K562 (cell line): ENCODE results near the gene RALA. TPM values are rescaled to one million over a fixed set of nuclear protein-coding genes. Genes with fewer than 3 reads are reported as not detected.

Experiments used
- ATAC-seq: fragments of 200-7000 bp; cut with Tn5 transposase; 3 replicates; pipeline ENCODE4 v1.9.1; 2020; ENCODE audit warnings: moderate library complexity
- BruUV-seq: library from RNA; stranded (reverse); fragments of 400-500 nt; replicated peaks from 2 replicates; lab custom pipeline; 2021; lab: Mats Ljungman, UMichigan
- CTCF ChIA-PET: fragments of 300-600 bp; formaldehyde crosslinking; extraction: SDS; loops from one replicate; lab custom pipeline; 2021; ENCODE audit warnings: low intra/inter-chr PET ratio; lab: Yijun Ruan, JAX
- POLR2A ChIA-PET: fragments of 300-600, 350-650 bp; sonication (Branson Sonifier 250); formaldehyde crosslinking; extraction: SDS; loops from one replicate; lab custom pipeline; 2021; ENCODE audit warnings: antibody characterized with exemption, inconsistent platforms; lab: Yijun Ruan, JAX
- DNase-seq, 4 experiments: peaks; one replicate each; pipeline versions ENCODE4 v3.0.0 to v3.0.0-alpha.2; 2011 to 2018; ENCODE audit warnings: low spot score in 3 of 4, mixed read lengths in 3 of 4; ENCODE audit errors: extremely low read depth in 1 of 4
- FAIRE-seq: peaks from 2 replicates; lab custom pipeline; 2011; peaks lifted over from hg19 to GRCh38; lab: Jason Lieb, UNC
- H2AFZ ChIP-seq: 2 replicates; pipeline ENCODE4 v1.6.0; 2011; ENCODE audit warnings: low read depth, low read length, control low read depth, inconsistent platforms
- H3K27ac ChIP-seq: fragments of 200-600 bp; 3 replicates; pipeline ENCODE4 v1.8.0; 2011; ENCODE audit warnings: low read depth, mild to moderate bottlenecking, control low read depth, inconsistent platforms, low read length, moderate library complexity, mixed read lengths; ENCODE audit errors: extremely low read depth
- H3K27me3 ChIP-seq, 2 experiments: fragments of 300-600 bp in 1 of 2; 2 replicates in 1 of 2; 3 replicates in 1 of 2; pipeline versions ENCODE4 v1.6.0 to v1.8.0; 2011; ENCODE audit warnings: inconsistent platforms in 2 of 2, low read length in 2 of 2, mild to moderate bottlenecking in 1 of 2, mixed read lengths in 1 of 2, moderate library complexity in 1 of 2; ENCODE audit not compliant: control insufficient read depth in 2 of 2, insufficient read depth in 2 of 2
- H3K36me3 ChIP-seq: fragments of 300-600 bp; 3 replicates; pipeline ENCODE4 v1.8.0; 2011; ENCODE audit warnings: mild to moderate bottlenecking, low read length, inconsistent platforms; ENCODE audit not compliant: control insufficient read depth, insufficient read depth
- H3K4me1 ChIP-seq, 2 experiments: fragments of 200-600 bp in 1 of 2; replicated peaks in 1 of 2; 2 replicates in 1 of 2; 3 replicates in 1 of 2; pipeline versions ENCODE4 v1.5.1 to v1.8.0; 2011; ENCODE audit warnings: inconsistent platforms in 2 of 2, low read length in 2 of 2, mild to moderate bottlenecking in 1 of 2, mixed read lengths in 1 of 2, moderate library complexity in 1 of 2; ENCODE audit not compliant: control insufficient read depth in 2 of 2, insufficient read depth in 2 of 2
- H3K4me2 ChIP-seq: 2 replicates; pipeline ENCODE4 v1.6.1; 2011; ENCODE audit warnings: low read length, control low read depth, inconsistent platforms, mixed read lengths; ENCODE audit not compliant: insufficient read depth
- H3K4me3 ChIP-seq: fragments of 200-600 bp; sonication (generic), shearing (Covaris generic); 2 replicates; pipeline ENCODE4 v1.5.1; 2016; ENCODE audit warnings: control low read depth, inconsistent platforms
- H3K79me2 ChIP-seq: fragments of 200-600 bp; 3 replicates; pipeline ENCODE4 v1.8.0; 2011; ENCODE audit warnings: low read length, inconsistent platforms; ENCODE audit not compliant: control insufficient read depth, insufficient read depth
- H3K9ac ChIP-seq, 2 experiments: 2 replicates each; pipeline versions ENCODE4 v1.6.0 to v1.6.1; 2011; ENCODE audit warnings: low read depth in 2 of 2, low read length in 2 of 2, control low read depth in 1 of 2, inconsistent platforms in 1 of 2, mild to moderate bottlenecking in 1 of 2, mixed read lengths in 1 of 2; ENCODE audit not compliant: insufficient read depth in 1 of 2
- H3K9me1 ChIP-seq: one replicate; pipeline ENCODE4 v1.6.0; 2011; ENCODE audit warnings: inconsistent platforms, mild to moderate bottlenecking, low read length, moderate library complexity; ENCODE audit not compliant: control insufficient read depth, insufficient read depth
- H3K9me3 ChIP-seq: replicated peaks from 2 replicates; pipeline ENCODE4 v1.5.1; 2011; ENCODE audit warnings: low read depth, low read length, inconsistent platforms; ENCODE audit not compliant: control insufficient read depth, insufficient read depth
- H4K20me1 ChIP-seq: replicated peaks from 2 replicates; pipeline ENCODE4 v1.6.1; 2011; ENCODE audit warnings: low read length, inconsistent platforms, mixed read lengths; ENCODE audit not compliant: control insufficient read depth, insufficient read depth
- ARID3A ChIP-seq: IDR thresholded peaks from 2 replicates; pipeline ENCODE4 v1.6.1; 2012; ENCODE audit warnings: low read depth, low read length, improper control_type of control experiment, borderline replicate concordance
- ATF1 ChIP-seq, 2 experiments: fragments of 450-650 bp in 1 of 2; IDR thresholded peaks; 2 replicates each; pipeline ENCODE4 v1.6.1; 2016; ENCODE audit warnings: missing compliant biosample characterization in 1 of 2, missing genetic modification characterization in 1 of 2
- ATF7 ChIP-seq: fragments of 450-650 bp; IDR thresholded peaks from 2 replicates; pipeline ENCODE4 v1.7.1; 2014; ENCODE audit warnings: mild to moderate bottlenecking, moderate library complexity
- CHD2 ChIP-seq: IDR thresholded peaks from 2 replicates; pipeline ENCODE4 v1.6.1; 2011; ENCODE audit warnings: low read depth, low read length
- DLX4 ChIP-seq: fragments of 250-450 bp; sonication (Bioruptor Pico); IDR thresholded peaks from 2 replicates; pipeline ENCODE4 v1.6.1; 2021; ENCODE audit warnings: mild to moderate bottlenecking
- FOSL1 ChIP-seq: fragments of 200-800 bp; sonication (Bioruptor generic); conservative IDR thresholded peaks from 2 replicates; pipeline ENCODE4 v1.6.1; 2016; ENCODE audit warnings: missing genetic modification characterization, missing compliant biosample characterization
- GATAD2A ChIP-seq: fragments of 450-650 bp; IDR thresholded peaks from 2 replicates; pipeline ENCODE4 v1.6.1; 2017
- JUND ChIP-seq, 2 experiments: IDR thresholded peaks; 2 replicates in 1 of 2; 3 replicates in 1 of 2; pipeline ENCODE4 v1.6.1; 2011; ENCODE audit warnings: borderline replicate concordance in 2 of 2, low read depth in 2 of 2, low read length in 2 of 2, improper control_type of control experiment in 1 of 2, missing biosample characterization in 1 of 2, missing genetic modification characterization in 1 of 2, missing genetic modification reagents in 1 of 2
- RNF219 ChIP-seq: fragments of 250-450 bp; sonication (Bioruptor Pico); IDR thresholded peaks from 2 replicates; pipeline ENCODE4 v1.5.0; 2022; ENCODE audit warnings: mild to moderate bottlenecking
- ZC3H4 ChIP-seq: sonication (generic); formaldehyde crosslinking; IDR thresholded peaks from 2 replicates; pipeline ENCODE4 v1.9.0; 2021; ENCODE audit warnings: missing genetic modification reagents, borderline replicate concordance
- WGBS: fragments of 100-300 bp; shearing (Covaris generic); methylation state at CpG from one replicate; pipeline ENCODE4 v1.1.6; 2016; ENCODE audit warnings: low coverage, mixed read lengths; ENCODE audit not compliant: insufficient coverage; ENCODE audit errors: missing lambda C conversion rate; 5-methylcytosine and 5-hydroxymethylcytosine counted together
- in situ Hi-C: fragments of 300-500 bp; cut with MboI; formaldehyde crosslinking; loops from 4 replicates; pipeline ENCODE4 v1.15.0; 2018; ENCODE audit warnings: inconsistent platforms, mixed read lengths
- intact Hi-C: fragments of 100-400 bp; cut with micrococcal nuclease; formaldehyde crosslinking; loops from 2 replicates; pipeline ENCODE4 v1.14.2; 2022
- polyA plus RNA-seq, 8 experiments: library from polyadenylated mRNA; depleted of rRNA in 4 of 8; stranded (reverse) in 5 of 8; unstranded in 3 of 8; fragments of >200 nt; fragmentation: Nextera tagmentation in 2 of 8; fragmentation: Illumina TruSeq in 1 of 8; extraction: Ambion mirVana in 2 of 8; extraction: Trizol in 1 of 8; gene quantifications; 2 replicates each; pipeline versions ENCODE4 v1.2.1 to v1.2.3, GENCODE V29; 2011 to 2014; ENCODE audit warnings: inconsistent platforms in 1 of 8, missing spikeins in 1 of 8
- total RNA-seq, 7 experiments: library from RNA; depleted of rRNA in 6 of 7; stranded (reverse); fragments of >200 nt in 6 of 7; fragmentation: Illumina TruSeq in 2 of 7; extraction: Trizol in 2 of 7; gene quantifications; 2 replicates each; pipeline versions ENCODE4 v1.2.1 to v1.2.3, GENCODE V29; 2011 to 2021; ENCODE audit warnings: low replicate concordance in 1 of 7
- TF ChIP-seq, protein P1 (sequence below): sonication (generic); formaldehyde crosslinking; IDR thresholded peaks from 2 replicates; pipeline ENCODE4 v1.8.0; 2022; ENCODE audit warnings: mild to moderate bottlenecking, missing genetic modification reagents
- TF ChIP-seq, protein P2 (sequence below), 2 experiments: fragments of 450-650 bp in 1 of 2; sonication (generic) in 1 of 2; formaldehyde crosslinking in 1 of 2; IDR thresholded peaks in 1 of 2; conservative IDR thresholded peaks in 1 of 2; 2 replicates each; pipeline versions ENCODE4 v1.6.1 to v1.8.1; 2016 to 2023; ENCODE audit warnings: mild to moderate bottlenecking in 2 of 2, moderate library complexity in 2 of 2, inconsistent platforms in 1 of 2, missing genetic modification reagents in 1 of 2
- TF ChIP-seq, protein P3 (sequence below): fragments of 450-650 bp; formaldehyde crosslinking; IDR thresholded peaks from 2 replicates; pipeline ENCODE4 v1.4.0; 2022; ENCODE audit warnings: mild to moderate bottlenecking, moderate library complexity

Gene RALA
- total and polyA plus RNA-seq, 9 of the 15 experiments (the other 6 are each of a cell fraction or from before 2014, with no cell fraction given): 7.2 to 28.0 (median 25.7) TPM

DNA sequence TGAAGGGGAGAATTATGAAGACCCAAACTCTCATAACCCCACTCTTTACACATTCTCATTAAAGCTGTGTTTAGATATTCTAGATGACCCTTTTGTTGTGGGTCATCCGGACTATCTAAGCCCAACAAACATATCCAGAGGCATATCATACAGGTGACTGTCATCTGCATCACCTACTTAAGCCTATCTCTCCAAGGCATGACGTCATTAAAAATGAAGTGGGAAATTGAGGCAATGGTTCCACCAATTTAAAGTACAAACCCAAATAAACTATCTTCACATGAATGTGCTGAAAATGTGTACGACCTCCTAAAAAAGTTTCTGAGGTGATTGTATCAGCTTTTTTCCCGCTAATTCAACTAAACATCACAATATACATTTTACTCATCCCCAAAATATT lies 4.5 kb upstream of the RALA start:
- H2AFZ ChIP-seq: no peak overlapping the region
- no peaks in the 10 kb centered on the region for H3K9me3 ChIP-seq
- H3K4me2 ChIP-seq: no peak overlapping the region
- BruUV-seq: no TSS peak
- WGBS: 31% methylated on average over 4 of the region's 4 CpGs
- TF ChIP-seq GATAD2A: no peak
- TF ChIP-seq, protein P1, sequence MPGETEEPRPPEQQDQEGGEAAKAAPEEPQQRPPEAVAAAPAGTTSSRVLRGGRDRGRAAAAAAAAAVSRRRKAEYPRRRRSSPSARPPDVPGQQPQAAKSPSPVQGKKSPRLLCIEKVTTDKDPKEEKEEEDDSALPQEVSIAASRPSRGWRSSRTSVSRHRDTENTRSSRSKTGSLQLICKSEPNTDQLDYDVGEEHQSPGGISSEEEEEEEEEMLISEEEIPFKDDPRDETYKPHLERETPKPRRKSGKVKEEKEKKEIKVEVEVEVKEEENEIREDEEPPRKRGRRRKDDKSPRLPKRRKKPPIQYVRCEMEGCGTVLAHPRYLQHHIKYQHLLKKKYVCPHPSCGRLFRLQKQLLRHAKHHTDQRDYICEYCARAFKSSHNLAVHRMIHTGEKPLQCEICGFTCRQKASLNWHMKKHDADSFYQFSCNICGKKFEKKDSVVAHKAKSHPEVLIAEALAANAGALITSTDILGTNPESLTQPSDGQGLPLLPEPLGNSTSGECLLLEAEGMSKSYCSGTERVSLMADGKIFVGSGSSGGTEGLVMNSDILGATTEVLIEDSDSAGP (CRISPR knock-in tag): no peak
- peak; percentile 38; the same call in 1 of the 2 replicates for TF ChIP-seq JUND (IDR thresholded peaks at IDR 0.05; ENCODE audit: borderline replicate concordance, low read depth, low read length)
- peak; percentile 60; the same call in 1 of the 3 replicates for TF ChIP-seq JUND (tag; IDR thresholded peaks at IDR 0.05; ENCODE audit: borderline replicate concordance, low read depth, low read length)
- TF ChIP-seq ARID3A: no peak
- no peak for TF ChIP-seq RNF219 (CRISPR knock-in tag)
- TF ChIP-seq DLX4 (CRISPR knock-in tag): no peak
- TF ChIP-seq, protein P2, sequence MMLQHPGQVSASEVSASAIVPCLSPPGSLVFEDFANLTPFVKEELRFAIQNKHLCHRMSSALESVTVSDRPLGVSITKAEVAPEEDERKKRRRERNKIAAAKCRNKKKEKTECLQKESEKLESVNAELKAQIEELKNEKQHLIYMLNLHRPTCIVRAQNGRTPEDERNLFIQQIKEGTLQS (IDR thresholded peaks at IDR 0.05): peak; percentile 75
- TF ChIP-seq, protein P2 (CRISPR knock-in tag; conservative IDR thresholded peaks at IDR 0.05): no peak
- TF ChIP-seq CHD2: no peak
- no peak for TF ChIP-seq FOSL1 (tag)
- TF ChIP-seq, protein P3, sequence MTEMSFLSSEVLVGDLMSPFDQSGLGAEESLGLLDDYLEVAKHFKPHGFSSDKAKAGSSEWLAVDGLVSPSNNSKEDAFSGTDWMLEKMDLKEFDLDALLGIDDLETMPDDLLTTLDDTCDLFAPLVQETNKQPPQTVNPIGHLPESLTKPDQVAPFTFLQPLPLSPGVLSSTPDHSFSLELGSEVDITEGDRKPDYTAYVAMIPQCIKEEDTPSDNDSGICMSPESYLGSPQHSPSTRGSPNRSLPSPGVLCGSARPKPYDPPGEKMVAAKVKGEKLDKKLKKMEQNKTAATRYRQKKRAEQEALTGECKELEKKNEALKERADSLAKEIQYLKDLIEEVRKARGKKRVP (CRISPR knock-in tag): no peak
- no peak for TF ChIP-seq ZC3H4 (CRISPR knock-in tag)
- TF ChIP-seq ATF7: peak; percentile 81
- no peak for TF ChIP-seq ATF1 (CRISPR knock-in tag; IDR thresholded peaks at IDR 0.05)
- TF ChIP-seq ATF1 (tag; IDR thresholded peaks at IDR 0.05): peak; percentile 48; the same call in 1 of the 2 replicates
- ChIA-PET CTCF (no interaction called here), POLR2A (interaction anchor here (1.0 kb wide), 1 partner anchor 9 kb away, joined by 3 read pairs; no protein-coding TSS in a partner anchor)
- H3K9ac ChIP-seq: no peak overlapping the region
- H3K9me1 ChIP-seq: no peaks in the 10 kb centered on the region
- no peaks in the 10 kb centered on the region for H4K20me1 ChIP-seq
- peaks cover 13% of the 10 kb centered on the region for H3K79me2 ChIP-seq
- no peak for ATAC-seq
- H3K36me3 ChIP-seq: no peaks in the 10 kb centered on the region; the same call in 2 of the 3 replicates
- no peak for FAIRE-seq
- H3K27me3 ChIP-seq: no peaks in the 10 kb centered on the region
- no peak overlapping the region for H3K4me3 ChIP-seq
- in situ Hi-C loops (no loop called here), intact Hi-C loops (no loop called here)
- H3K27ac ChIP-seq: no peak overlapping the region
- peaks cover 10 to 16% of the 10 kb centered on the region in 2 experiments for H3K4me1 ChIP-seq
- no peak for DNase-seq
